IPS-NIHi7 (cell line): ENCODE measurements around the gene OXTR.
"Not testable (repeated sequence)": the region's sequence is repeated elsewhere in the genome, so short reads cannot be mapped to it uniquely, and the experiment has no call there.

ENCODE experiments used
- DNase-seq: peaks from one replicate; pipeline ENCODE4 v3.0.0; 2012; ENCODE audit warnings: mixed read lengths; ENCODE audit errors: extremely low spot score

Gene OXTR

DNA sequence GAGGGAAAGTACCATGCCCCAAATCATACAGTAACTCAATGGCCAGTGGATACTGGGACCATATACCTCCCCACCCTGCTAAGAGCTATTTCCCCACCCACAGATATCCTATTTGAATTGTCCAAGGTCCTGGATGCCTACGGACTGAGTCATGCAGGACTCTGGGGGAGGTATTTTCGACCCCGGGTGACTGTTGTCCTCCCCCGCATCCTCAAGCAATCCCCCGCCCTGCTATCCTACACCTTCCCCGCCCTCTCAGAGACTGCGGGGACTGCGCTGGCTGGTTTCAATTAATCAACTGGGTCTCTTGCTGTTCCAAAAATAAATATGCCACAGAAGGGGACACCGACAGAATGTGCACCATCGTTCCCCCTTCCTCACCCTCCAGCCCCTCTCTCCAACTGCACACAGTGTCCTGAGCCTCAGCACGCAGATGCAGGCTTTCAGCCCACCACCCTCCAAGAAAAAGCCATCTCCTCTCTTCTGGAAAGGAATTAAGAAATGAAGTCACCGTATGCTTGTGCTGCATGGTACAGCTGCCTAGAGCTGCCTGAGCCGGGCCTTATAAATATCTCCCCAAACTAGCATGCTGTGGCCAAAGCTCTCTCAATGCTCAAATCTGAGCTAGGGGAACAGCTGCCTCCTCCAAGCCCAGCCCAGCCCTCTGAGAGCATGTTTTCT is 27.7 kb downstream of the OXTR start:
- peak; percentile 94 for DNase-seq

DNA sequence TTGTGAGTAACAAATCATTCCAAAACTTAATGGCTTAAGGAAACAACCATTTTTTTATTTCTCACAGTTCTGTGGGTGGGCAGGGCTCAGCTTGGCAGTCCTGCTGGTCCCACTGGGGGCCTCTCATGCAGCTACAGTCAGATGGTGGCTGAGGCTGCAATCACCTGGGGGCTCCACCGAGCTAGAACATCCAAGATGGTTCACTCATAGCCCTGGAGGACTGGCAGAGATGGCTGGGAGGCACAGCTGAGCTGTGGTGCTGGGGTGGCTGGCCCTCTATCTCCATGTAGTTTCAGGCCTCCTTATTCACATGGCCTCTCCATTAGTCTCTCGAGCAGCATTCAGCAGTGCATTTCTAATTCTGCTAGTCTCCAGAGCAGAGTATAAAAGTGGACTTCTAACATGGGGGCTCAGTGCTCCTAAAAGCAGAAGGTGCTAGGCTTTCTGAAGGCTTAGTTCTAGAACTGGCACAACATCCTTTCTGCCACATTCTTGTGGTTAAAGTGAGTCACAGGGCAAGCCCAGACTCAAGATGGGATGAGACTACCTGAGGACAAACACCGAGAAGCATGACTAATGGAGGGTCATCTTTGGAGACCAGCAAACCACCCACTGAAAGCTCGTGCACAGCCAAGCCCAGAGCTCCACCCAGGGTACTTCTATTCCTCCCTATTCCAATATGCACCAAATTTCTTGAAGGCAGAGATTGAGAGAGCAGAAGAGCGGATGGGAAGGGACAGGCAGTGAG is 29.5 kb downstream of the OXTR start:
- DNase-seq: no peak

DNA sequence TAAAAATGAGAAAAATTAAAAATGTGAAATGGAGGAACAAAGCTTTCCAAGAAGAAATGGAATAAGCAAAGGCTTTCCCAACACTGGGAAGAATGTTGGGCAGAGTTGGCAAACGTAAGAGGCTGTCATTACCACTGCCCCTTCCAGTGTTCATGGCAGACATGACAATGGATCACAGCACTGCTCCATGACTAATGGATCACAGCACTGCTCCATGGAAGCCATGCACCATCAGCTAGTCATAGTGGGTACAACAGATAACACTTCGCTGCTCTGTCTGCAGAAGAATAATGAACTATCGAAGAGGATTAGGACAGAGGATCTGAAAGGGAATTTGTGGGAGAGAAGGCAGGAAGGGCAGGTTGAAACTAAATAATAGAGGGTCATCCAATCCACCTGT is 30.8 kb downstream of the OXTR start:
- no peak for DNase-seq

DNA sequence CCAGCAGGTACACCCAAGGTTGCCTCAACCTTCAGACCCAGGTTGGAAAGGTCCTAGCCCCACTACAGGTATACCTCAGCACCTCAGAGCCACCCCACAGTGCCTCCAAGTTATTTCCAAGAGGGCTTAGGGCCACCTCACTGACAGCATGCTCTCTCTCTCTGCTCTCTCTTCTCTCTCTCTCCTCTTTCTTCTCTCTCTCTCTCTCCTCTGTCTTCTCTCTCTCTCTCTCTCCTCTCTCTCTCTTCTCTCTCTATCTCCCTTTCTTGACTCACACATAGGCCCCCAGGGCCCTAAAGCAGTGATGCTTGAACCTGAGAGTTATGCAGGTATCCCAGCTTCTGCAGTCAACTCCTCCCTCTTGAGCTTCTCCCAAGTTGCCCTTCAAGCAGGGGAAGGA is 31.6 kb downstream of the OXTR start:
- no peak for DNase-seq

DNA sequence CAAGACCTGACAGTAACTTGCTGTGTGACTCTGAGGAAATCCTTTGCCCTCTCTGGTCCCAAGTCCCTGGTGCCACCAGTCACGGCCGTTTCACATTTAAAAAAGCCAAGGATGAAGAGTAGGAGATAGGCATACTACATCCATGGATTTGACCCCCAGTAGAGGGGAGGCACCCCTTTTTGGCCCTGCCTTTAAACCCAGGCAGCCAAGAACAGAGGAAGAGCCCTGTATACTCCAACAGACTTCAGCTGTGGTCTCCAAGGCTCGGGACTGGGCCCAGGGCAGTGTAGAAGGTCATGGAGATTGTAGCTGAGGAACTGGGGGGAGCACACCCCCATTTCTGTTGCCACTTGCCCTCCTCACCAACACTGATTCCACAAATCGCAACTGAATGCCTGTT is 32.1 kb downstream of the OXTR start:
- no peak for DNase-seq

DNA sequence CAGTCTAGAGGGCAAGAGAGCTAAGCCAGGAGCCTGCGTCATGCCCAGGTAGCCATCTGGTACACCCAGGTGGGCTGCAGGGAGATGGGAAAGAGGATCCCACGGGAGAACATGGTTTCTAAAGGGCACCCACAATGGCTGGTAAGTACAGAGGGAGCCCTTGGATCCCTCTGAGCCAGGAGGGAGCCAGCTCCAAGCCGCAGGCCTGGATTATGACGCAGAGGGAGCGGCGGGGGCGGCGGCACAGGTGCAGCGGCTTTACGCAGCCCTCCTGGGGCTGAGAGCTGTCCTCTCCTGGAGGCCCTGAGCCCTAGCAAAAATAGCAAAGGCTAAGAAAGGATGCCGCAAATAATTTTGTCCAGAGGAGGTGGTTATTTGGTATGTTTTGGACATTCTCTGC is 33.0 kb downstream of the OXTR start:
- no peak for DNase-seq

DNA sequence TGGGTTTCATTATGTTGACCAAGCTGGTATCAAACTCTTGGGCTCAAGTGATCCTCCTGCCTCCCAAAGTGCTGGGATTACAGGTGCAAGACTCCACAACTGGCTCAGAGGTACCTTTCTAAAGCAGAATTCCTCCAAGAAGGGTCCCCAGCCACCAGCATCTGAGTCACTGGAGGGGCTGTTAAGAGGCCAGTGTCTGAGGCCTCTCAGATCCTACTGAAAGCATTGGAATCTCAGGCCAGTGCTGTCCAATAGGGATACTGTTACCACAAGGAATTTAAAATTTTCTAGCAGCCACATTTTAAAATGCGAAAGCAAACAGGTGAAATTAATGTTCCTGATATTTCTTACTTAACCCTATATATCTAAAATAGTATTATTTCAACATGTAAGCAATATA is 34.5 kb downstream of the OXTR start:
- DNase-seq: no peak

DNA sequence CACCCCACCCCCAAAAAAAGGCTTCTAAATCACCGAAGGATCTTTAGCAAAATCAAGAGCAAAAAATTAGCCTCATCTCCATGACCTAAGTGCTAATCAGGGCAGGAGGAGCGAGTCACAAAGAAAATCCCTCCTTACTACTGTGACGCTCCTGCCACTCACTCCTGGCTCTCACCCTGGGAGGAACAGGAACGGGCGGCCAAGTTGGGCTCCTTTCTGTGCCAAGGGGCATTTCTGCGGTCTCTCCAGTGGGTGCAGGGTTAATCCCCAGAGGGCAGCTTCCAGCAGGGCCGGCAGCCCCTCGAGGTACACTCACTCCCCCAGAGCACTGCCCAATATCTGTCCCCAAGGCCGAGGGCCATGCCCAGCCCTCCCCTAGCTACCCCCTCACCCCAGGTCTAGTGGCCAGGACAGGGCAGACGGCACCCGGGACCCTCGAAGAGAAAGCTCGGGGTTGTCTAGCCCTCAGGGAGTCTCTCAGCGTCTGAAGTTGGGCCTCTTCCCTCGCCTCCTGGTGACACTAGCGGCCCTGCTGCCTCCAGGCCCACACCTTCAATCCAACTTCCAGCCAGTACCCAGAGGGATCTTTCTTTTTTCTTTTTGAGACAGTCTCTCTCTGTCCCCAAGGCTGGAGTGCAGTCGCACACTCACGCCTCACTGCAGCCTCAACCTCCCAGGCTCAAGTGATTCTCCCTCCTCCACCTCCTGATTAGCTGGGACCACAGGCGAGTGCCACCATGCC is 35.1 kb downstream of the OXTR start:
- no peak for DNase-seq

DNA sequence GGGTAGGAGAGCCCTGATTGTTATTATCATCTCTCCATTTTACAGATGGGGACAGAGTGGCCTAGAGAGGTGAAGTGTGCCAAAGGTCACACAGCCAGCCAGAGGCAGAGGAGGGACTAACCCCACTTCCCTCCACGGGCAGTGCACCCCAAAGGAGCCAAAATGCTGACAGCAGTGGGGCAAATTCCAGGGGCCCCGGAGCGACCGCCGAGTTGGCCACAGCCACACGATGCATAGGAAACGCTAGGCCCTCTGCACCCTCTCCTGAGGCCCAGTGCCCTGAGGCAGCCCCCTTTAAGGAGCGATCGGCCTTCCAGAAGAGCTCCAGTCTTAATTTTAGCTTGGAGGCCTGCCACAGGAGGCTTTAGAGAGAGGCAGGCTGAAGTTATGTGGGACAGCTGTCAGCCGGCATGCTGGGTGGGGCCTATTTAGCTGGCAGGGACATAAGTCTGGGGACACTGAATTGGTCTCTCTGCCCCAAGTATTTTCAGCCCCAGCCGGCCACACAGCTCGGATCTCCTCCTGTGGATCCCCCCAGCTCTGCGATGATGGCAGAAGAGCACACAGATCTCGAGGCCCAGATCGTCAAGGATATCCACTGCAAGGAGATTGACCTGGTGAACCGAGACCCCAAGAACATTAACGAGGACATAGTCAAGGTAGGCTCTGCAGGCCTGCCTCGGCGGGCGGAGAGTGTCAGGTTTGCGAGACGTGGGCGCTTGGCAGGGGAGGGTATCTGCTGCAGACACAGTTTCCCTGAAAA is 35.9 kb downstream of the OXTR start, which contains the start of gene CAV3:
Gene CAV3 (plus strand): TSS at position 471 of the 763 bp plus-strand sequence. CDS start 75 bp downstream, at position 546.
- DNase-seq: no peak

DNA sequence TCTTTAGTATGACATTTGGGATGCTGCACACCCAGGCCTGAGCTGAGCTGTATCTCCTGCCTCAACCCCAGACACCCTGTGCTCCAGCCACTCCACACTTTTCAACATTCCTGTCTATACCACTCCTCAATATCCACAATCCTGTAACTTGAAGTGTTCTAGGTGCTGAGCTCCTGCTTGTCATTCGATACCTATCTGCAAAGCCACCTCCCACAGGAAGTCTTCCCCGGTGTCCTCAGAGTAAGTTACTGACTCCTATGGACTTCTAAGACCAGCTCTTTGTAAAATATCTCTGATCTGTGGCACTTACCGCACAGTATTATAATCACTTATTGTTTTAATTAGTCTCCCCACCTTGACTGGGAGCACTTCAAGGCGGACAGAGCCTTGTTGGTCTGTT is 37.0 kb downstream of the OXTR start:
- DNase-seq: peak; percentile 34

DNA sequence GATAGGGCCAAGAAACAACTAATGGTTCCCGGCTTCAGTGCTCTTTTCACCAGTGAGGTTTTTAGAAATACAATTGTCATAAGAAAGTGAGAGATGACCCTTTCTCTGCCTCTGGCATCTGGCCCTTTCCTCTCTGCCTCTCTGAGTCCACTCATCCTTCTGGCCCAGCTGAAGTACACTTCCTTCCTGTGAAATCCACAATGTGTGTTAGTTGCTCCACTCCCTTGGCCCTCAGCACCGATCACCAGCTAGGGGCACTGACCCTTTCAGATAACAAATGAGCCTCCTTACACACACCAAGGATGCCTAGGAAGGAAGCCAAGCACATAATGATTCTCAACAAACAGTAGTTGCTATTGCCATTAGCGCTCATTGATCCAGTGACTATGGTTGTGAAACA is 38.8 kb downstream of the OXTR start:
- no peak for DNase-seq

DNA sequence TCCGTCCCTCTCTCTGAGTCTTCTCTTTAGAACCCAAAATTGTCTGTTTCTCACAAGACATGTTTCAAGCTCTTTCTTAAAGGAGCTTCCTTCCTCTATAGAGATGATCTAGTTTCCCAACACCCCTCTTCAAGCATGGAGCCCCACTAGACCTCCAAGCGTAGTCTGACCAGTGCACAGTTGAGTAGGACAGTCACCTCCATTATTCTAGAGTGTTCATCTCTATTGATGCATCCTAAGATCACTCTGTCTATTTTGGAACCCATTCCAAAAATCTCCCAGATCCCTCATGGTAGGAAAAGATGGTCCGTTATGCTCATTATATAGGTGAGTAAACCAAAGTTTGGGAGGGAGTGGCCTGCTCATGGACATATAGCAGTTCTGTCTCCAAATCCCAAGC is 39.9 kb downstream of the OXTR start:
- DNase-seq: no peak

DNA sequence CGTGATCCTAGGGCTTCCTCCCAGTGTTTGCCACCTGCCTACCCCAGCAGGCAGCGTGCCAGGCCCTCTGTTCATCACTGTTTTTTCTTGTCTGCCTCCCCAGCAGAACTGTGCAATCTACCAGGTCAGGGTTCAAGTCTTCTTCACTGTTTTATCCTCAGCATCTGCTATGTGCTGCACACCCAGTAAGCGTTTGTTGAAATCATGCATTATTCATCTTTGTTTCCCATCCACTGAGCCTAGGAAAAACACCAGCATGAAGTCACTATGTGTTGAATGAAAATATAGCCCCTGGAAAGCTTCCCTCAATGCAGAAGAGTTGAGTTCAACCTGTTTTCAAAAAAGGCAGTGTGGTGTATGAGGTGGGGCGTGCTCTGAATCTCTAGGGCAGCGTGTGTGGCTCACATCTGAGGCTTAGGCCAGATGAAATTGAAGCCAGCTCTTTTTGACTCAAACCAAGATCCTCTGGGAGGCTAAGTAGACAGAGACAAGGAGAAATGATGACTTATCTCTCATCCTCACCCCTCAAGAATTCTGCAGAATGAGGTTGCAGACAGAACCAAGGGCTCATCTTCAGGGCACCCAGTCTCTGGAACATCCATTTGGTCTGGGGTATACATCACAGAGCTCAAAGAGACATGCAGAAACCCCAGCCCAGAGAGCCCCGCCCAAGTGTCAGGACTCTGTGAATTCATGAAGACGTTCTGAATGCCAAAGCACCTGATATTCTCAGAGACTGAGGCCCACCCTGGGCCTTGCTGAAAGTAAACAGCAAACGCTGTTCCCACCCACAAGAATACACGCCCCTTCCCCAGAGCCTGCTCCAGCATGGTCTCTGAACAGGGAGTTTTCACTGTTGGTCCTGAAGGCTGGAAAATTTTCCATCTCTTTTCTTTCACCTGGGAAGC is 41.6 kb downstream of the OXTR start:
- no peak for DNase-seq

DNA sequence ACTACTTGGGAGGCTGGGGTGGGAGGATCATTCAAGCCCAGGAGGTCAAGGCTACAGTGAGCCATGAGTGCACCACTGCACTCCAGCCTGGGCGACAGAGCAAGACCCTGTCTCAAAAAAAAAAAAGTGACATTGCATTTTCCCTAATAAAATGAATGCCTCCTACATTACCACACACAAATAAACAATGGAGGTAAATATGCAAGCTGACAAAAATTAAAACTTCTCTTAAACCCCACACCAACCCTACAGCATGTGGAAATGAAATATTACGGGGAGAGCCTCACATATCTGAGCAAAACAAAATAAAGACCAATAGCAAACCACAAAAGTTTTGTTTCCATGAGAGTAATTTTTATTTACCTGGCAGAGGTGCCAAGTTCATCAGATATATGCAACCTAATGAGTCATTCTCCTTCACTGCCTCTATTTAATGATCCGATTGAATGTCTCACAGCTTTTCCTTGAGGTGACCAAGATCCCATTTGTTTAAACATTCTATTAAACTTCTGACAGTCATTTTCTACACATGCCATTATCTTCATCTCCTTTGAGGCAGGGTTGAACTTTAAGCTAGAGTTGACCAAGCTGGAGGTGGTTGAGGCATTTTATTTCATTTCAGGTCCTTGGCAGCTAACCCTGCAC is 45.2 kb downstream of the OXTR start:
- DNase-seq: no peak

DNA sequence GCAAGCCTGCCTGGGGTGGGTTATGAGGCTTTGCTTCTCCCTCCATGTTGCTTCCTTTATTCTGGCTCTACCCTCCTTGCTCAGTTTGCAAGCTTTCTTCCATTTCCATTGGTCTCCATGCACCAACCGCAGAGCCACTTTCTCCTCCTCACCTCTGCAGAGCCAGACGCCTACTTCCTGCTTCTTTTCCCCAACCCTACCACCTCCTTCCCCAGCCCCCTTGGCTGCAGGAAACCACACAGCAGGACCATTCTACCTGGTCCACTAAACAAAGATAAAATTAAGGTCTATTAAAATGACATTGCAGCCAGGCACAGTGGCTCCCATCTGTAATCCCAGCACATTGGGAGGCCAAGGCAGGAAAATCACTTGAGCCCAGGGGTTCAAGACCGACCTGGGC is 45.8 kb downstream of the OXTR start:
- DNase-seq: peak; percentile 42

DNA sequence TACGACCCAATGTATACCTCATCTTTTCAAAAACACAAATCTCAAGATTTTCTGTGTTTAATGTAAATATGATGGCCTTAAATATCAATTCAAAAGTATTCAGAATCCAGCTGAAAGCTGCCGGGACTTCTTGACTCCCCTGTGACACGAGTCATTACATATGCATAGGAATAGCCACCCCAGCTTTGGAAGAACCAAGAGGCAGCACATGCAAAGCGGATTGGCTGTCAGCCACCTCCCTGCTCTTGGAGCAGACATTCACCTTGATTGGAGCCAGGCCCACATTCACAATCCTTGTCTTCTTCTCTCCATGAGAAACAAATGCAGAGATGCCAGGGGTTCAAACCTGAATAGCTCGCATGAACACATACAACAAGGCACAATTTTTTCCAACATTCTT is 46.6 kb downstream of the OXTR start:
- DNase-seq: no peak

DNA sequence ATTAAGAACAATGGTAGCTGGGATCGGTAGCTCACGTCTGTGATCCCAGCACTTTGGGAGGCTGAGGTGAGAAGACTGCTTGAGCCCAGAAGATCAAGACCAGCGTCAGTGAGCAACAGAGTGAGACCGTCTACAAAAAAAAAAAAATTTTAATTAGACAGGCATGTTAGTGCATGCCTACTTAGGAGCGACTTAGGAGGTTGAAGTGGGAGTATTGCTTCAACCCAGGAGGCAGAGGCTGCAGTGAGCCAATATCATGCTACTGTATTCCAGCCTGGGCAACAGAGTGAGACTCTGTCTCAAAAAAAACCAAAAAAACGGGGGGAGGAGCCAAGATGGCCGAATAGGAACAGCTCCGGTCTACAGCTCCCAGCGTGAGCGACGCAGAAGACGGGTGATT is 53.7 kb downstream of the OXTR start:
- not testable (repeated sequence) for DNase-seq

DNA sequence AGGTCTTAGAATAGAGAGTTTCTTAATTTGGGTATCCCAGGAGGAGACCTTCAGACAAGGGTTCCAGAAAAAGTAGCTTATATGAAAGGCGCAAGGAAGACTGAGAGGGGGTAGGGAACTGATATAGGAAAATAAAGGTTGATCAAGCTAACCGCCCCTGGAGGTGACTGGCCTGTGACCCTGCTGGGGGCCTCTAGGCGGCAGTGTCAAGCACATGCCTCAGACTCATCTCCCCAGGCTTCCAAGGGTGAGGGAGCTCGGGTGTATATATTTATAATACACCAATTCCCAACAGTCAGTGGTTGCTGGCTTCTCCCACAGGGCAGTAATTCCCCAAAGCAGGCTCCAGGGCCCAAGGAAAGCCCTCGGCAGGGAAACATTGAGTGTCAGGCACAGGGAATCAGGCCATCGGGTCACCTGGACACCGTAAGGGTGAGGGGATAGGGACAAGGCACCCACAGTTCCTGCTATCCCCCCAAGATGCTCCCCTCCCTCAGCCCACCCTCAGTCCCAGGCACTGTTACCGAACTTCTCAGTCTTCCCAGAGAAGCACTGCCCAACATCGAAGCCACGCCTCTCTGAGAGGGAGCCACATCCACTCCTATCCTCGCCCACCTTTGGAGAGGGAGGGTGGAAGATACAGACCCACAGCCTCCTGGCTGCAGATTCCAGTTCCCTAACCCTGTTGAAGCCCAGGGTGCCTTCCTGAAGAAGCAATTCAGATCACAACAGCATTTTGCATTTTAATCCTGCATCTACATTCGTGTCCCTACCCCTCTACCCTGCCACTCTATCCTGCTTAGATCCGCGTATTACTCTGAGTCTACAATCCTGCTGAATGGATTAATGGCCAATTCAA is 55.3 kb downstream of the OXTR start:
- peak; percentile 79 for DNase-seq

DNA sequence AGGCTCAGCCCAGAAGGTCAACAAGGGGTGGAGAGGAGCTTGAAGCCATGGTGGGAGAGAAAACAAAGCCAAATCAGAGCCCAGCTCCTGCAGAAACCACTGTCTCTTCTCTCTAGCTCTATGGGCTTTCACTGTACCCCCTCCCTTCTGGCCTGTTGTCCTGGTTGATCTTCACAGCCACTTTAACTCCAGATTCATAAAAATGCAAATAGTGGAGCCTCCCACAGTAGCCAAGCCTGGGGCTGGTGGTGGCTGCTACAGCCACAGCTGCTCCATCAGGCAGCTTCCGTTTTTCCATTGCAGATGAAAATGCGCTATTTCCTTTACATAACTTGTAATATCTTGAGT is 56.5 kb downstream of the OXTR start:
- DNase-seq: peak; percentile 5
